Panc1 (cell line): ENCODE results near the gene GANC. TPM values are rescaled to one million over a fixed set of nuclear protein-coding genes. Genes with fewer than 3 reads are reported as not detected.

Experiments used
- ATAC-seq: fragments of 200-7000 bp; cut with Tn5 transposase; 2 replicates; pipeline ENCODE4 v1.9.1; 2020; ENCODE audit warnings: mild to moderate bottlenecking, moderate library complexity
- BruUV-seq: library from RNA; stranded (reverse); fragments of 400-500 nt; replicated peaks from 2 replicates; lab custom pipeline; 2021; lab: Mats Ljungman, UMichigan
- CTCF ChIA-PET: fragments of 300-600 bp; sonication (Branson Sonifier 250); formaldehyde crosslinking; loops from one replicate; lab custom pipeline; 2022; ENCODE audit warnings: antibody characterized with exemption; lab: Charles Lee
- POLR2A ChIA-PET: fragments of 300-600 bp; sonication (Branson Sonifier 250); formaldehyde crosslinking; loops from one replicate; lab custom pipeline; 2022; ENCODE audit warnings: antibody characterized with exemption; lab: Charles Lee
- DNase-seq: peaks from one replicate; pipeline ENCODE4 v3.0.0-alpha.2; 2010; ENCODE audit warnings: low read depth, low spot score
- H3K27ac ChIP-seq: 2 replicates; pipeline ENCODE4 v1.5.1; 2011; ENCODE audit warnings: mild to moderate bottlenecking, low read length, inconsistent platforms
- H3K27me3 ChIP-seq: fragments of 200-500 bp; sonication (Bioruptor generic); 2 replicates; pipeline ENCODE4 v1.6.0; 2014; ENCODE audit warnings: low read length, inconsistent platforms; ENCODE audit not compliant: control insufficient read depth, insufficient read depth
- H3K36me3 ChIP-seq: fragments of 200-500 bp; sonication (Bioruptor generic); 2 replicates; pipeline ENCODE4 v1.5.1; 2014; ENCODE audit warnings: inconsistent platforms, mild to moderate bottlenecking, low read length, moderate library complexity; ENCODE audit not compliant: control insufficient read depth, insufficient read depth
- H3K4me1 ChIP-seq: 2 replicates; pipeline ENCODE4 v1.5.1; 2011; ENCODE audit warnings: inconsistent platforms, mild to moderate bottlenecking, low read length, moderate library complexity; ENCODE audit not compliant: control insufficient read depth, insufficient read depth
- H3K4me3 ChIP-seq, 2 experiments: 2 replicates each; pipeline ENCODE4 v1.5.1; 2011 to 2012; ENCODE audit warnings: low read depth in 2 of 2, low read length in 2 of 2, mild to moderate bottlenecking in 2 of 2, inconsistent platforms in 1 of 2, moderate library complexity in 1 of 2
- H3K9me3 ChIP-seq: fragments of 200-500 bp; sonication (Bioruptor generic); 2 replicates; pipeline ENCODE4 v1.5.1; 2014; ENCODE audit warnings: low read depth, mild to moderate bottlenecking, inconsistent platforms, low read length, moderate library complexity; ENCODE audit not compliant: control insufficient read depth, insufficient read depth
- CTCF ChIP-seq: fragments of 450-650 bp; IDR thresholded peaks from 2 replicates; pipeline ENCODE4 v1.5.1; 2017; ENCODE audit warnings: mild to moderate bottlenecking
- POLR2AphosphoS5 ChIP-seq: IDR thresholded peaks from 2 replicates; pipeline ENCODE4 v1.6.1; 2012; ENCODE audit warnings: mild to moderate bottlenecking, low read depth, low read length, moderate library complexity
- REST ChIP-seq, 2 experiments: IDR thresholded peaks; 2 replicates each; pipeline ENCODE4 v1.6.1; 2011 to 2012; ENCODE audit warnings: low read depth in 2 of 2, control low read depth in 1 of 2, low read length in 1 of 2, mild to moderate bottlenecking in 1 of 2, moderate library complexity in 1 of 2; ENCODE audit not compliant: insufficient read depth in 1 of 2
- SIN3A ChIP-seq: IDR thresholded peaks from 2 replicates; pipeline ENCODE4 v1.6.1; 2012; ENCODE audit warnings: low read depth, mild to moderate bottlenecking, low read length, moderate library complexity, borderline replicate concordance; ENCODE audit not compliant: insufficient read depth
- TCF7L2 ChIP-seq: IDR thresholded peaks from 2 replicates; pipeline ENCODE4 v1.6.1; 2011; ENCODE audit warnings: mild to moderate bottlenecking, low read depth, low read length, inconsistent platforms
- in situ Hi-C: cut with HindIII; loops from 2 replicates; pipeline ENCODE4 v1.10.0; 2016; ENCODE audit warnings: low sequenced_read_pairs, low pct_unique_long_range_greater_than_20kb
- intact Hi-C: fragments of 100-400 bp; cut with micrococcal nuclease; formaldehyde crosslinking; loops from one replicate; pipeline ENCODE4 v1.10.0; 2022; ENCODE audit not compliant: unreplicated experiment
- total RNA-seq: library from RNA; stranded (reverse); gene quantifications from one replicate; pipeline ENCODE4 v1.2.1, GENCODE V29; 2021; ENCODE audit not compliant: unreplicated experiment

The GANC gene
- total RNA-seq, 1 experiment from 2014 or later, result 21.1 TPM

- in situ Hi-C loops (no loop called here), intact Hi-C loops (no loop called here)
- CTCF ChIA-PET, result no interaction called here
- Histone ChIP-seq H3K4me1 (no peaks in the 10 kb centered on the region), H3K27me3 (peaks cover 2% of the 10 kb centered on the region; the same call in 1 of the 2 replicates), H3K9me3 (peaks cover 5% of the 10 kb centered on the region; the same call in 1 of the 2 replicates), H3K27ac (no peak overlapping the region), H3K36me3 (no peaks in the 10 kb centered on the region), H3K4me3 (no peak overlapping the region)
- POLR2A ChIA-PET, result no interaction called here
- no peak for TF ChIP-seq REST (IDR thresholded peaks at IDR 0.05; ENCODE audit: insufficient read depth in 1 of 2, low read depth in 2 of 2, low read length in 1 of 2)
- no peak for TF ChIP-seq POLR2AphosphoS5
- TF ChIP-seq TCF7L2, result no peak
- no peak for TF ChIP-seq CTCF
- TF ChIP-seq SIN3A, result no peak
- BruUV-seq, result no TSS peak
- no peak for DNase-seq
- no peak for ATAC-seq
Measured at GRCh38 chr15:42368096-42368495, 95.1 kb downstream of the GANC start.

DNA sequence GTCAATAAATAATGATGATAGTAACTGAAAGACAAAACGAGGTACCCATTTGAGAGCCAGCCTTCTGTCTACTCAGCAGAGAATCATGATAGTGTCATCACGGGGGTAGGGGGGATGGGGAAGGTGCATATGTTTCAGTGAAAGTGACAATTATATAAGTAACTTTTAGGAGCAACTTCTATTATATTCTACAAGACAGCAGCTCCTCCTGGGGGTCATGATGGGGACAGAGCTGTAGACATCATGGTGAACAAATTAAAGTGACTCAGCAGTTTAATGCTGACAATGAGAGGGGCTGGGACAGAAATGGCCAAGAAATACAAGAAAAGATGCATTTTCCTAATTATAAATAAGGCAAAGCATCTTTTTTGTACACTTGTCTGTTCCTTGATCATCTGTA, 98.1 kb downstream of the GANC start:
- in situ Hi-C loops (no loop called here), intact Hi-C loops (no loop called here)
- no peak for TF ChIP-seq CTCF
- no peak for TF ChIP-seq POLR2AphosphoS5
- TF ChIP-seq SIN3A, result no peak
- TF ChIP-seq REST (IDR thresholded peaks at IDR 0.05; ENCODE audit: insufficient read depth in 1 of 2, low read depth in 2 of 2, low read length in 1 of 2), result no peak
- TF ChIP-seq TCF7L2, result no peak
- DNase-seq, result no peak
- BruUV-seq, result no TSS peak
- Histone ChIP-seq H3K9me3 (peaks cover 5% of the 10 kb centered on the region; the same call in 1 of the 2 replicates), H3K36me3 (no peaks in the 10 kb centered on the region), H3K4me3 (no peak overlapping the region), H3K27ac (no peak overlapping the region), H3K27me3 (peaks cover 2% of the 10 kb centered on the region; the same call in 1 of the 2 replicates), H3K4me1 (no peaks in the 10 kb centered on the region)
- CTCF ChIA-PET, result no interaction called here
- POLR2A ChIA-PET, result no interaction called here
- ATAC-seq, result no peak
